Colonic mucosa (tissue), 4 donors: ENCODE measurements around the gene CSNK1D. TPM values are rescaled to one million over a fixed set of nuclear protein-coding genes. Genes with fewer than 3 reads are reported as not detected.

Experiments
- DNase-seq: peaks from one replicate; pipeline ENCODE4 v3.0.0-alpha.2; 2020
- H3K27ac ChIP-seq: fragments of 200-600 bp; one replicate; pipeline ENCODE4 v1.8.0; 2021
- H3K27me3 ChIP-seq: fragments of 200-600 bp; one replicate; pipeline ENCODE4 v1.8.0; 2021
- H3K36me3 ChIP-seq: fragments of 200-600 bp; one replicate; pipeline ENCODE4 v1.8.0; 2021
- H3K4me1 ChIP-seq: fragments of 200-600 bp; one replicate; pipeline ENCODE4 v1.8.0; 2021; ENCODE audit warnings: mild to moderate bottlenecking
- H3K4me3 ChIP-seq: fragments of 200-600 bp; one replicate; pipeline ENCODE4 v1.8.0; 2021
- H3K9ac ChIP-seq, 2 donors: one replicate each; pipeline ENCODE4 v1.7.0; 2013; ENCODE audit warnings: control low read depth in 2 of 2, low read depth in 2 of 2, low read length in 2 of 2
- H3K9me3 ChIP-seq: fragments of 200-600 bp; one replicate; pipeline ENCODE4 v1.8.0; 2021
- intact Hi-C: fragments of 100-400 bp; cut with DNase I; formaldehyde crosslinking; loops from one replicate; pipeline ENCODE4 v1.14.1; 2022
- total RNA-seq, 2 donors: library from RNA; stranded (reverse); fragmentation: NEBNext Ultra II Directional in 1 of 2; extraction: Animal tissue kit (Norgen Biotek cat#: 25700) in 1 of 2; gene quantifications; one replicate each; pipeline ENCODE4 v1.2.1, GENCODE V29; 2021
- TF ChIP-seq, protein P1 (sequence below): fragments of 200-600 bp; IDR thresholded peaks from one replicate; pipeline ENCODE4 v1.8.0; 2022; ENCODE audit warnings: antibody characterized with exemption, mild to moderate bottlenecking
- donor health status: healthy.
- donor health status: DM: no; HTN: no; CAD: no.
- donor health status: DM: no; HTN: no; CAD: no.

CSNK1D gene
- total RNA-seq, 2 donors from 2014 or later, result 136 to 138 TPM

DNA sequence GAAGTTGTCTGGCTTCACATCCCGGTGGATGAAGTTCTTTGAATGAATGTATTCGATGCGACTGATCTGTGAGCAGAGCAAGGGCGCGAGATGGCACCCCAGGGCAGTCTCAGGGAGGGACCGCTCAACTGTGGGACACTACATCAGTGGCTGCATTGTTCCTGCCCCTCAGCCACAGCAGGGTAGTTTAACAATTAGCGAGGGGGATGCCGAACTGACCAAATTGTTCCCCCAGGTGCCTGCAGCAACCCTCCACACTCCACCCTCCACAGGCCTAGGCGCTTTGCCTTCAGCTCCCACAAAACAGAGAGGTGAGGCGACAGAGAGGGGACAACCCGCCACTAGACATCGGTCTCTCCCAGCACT is 20.3 kb downstream of the CSNK1D start:
- intact Hi-C loops, result no loop called here

DNA sequence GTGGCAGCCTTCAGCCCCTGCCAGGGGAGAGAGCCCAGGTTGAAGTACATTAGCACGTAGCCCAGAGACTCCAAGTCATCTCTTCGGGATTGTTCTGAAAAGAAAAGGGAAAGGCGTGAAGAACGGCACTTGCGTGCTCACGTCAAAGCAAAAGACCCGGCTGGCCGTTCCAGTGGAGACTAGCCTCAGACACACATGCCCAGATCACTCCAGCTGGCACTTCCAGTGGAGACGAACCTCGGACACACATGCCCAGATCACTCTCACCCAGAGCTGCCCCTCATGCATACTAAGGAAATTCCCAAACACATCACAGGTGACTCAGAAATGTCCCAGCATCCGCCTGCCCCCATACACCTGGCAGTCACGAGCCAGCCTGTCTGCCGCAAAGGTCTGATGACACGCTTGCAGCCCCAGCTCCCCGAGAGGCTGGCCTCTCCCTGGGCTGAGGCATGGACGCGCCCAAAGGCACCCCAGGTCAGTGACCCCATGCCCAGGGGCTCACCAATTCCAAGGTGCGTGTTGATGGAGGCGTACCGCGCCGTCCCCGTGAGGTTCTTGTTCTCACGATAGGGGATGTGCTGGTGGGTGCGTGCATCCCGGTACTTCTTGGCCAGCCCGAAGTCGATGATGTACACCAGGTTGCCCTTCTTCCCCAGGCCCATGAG is 20.9 kb downstream of the CSNK1D start:
- Histone ChIP-seq H3K4me3 (no peak overlapping the region), H3K36me3 (peaks cover 52% of the 10 kb centered on the region), H3K9me3 (no peaks in the 10 kb centered on the region), H3K27ac (no peak overlapping the region), H3K9ac (no peak overlapping the region), H3K4me1 (no peaks in the 10 kb centered on the region), H3K27me3 (no peaks in the 10 kb centered on the region)
- intact Hi-C loops, result no loop called here
- no peak for DNase-seq
- TF ChIP-seq, protein P1, sequence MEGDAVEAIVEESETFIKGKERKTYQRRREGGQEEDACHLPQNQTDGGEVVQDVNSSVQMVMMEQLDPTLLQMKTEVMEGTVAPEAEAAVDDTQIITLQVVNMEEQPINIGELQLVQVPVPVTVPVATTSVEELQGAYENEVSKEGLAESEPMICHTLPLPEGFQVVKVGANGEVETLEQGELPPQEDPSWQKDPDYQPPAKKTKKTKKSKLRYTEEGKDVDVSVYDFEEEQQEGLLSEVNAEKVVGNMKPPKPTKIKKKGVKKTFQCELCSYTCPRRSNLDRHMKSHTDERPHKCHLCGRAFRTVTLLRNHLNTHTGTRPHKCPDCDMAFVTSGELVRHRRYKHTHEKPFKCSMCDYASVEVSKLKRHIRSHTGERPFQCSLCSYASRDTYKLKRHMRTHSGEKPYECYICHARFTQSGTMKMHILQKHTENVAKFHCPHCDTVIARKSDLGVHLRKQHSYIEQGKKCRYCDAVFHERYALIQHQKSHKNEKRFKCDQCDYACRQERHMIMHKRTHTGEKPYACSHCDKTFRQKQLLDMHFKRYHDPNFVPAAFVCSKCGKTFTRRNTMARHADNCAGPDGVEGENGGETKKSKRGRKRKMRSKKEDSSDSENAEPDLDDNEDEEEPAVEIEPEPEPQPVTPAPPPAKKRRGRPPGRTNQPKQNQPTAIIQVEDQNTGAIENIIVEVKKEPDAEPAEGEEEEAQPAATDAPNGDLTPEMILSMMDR, result no peak

More for the DNA sequence above, 20.3 kb downstream of the CSNK1D start:
- H3K4me3 ChIP-seq, result no peak overlapping the region
- DNase-seq, result no peak
- H3K27ac ChIP-seq, result no peak overlapping the region
- no peaks in the 10 kb centered on the region for H3K9me3 ChIP-seq
- no peaks in the 10 kb centered on the region for H3K27me3 ChIP-seq
- H3K4me1 ChIP-seq, result no peaks in the 10 kb centered on the region
- H3K9ac ChIP-seq, result no peak overlapping the region
- peaks cover 47% of the 10 kb centered on the region for H3K36me3 ChIP-seq
- TF ChIP-seq, protein P1, result no peak

DNA sequence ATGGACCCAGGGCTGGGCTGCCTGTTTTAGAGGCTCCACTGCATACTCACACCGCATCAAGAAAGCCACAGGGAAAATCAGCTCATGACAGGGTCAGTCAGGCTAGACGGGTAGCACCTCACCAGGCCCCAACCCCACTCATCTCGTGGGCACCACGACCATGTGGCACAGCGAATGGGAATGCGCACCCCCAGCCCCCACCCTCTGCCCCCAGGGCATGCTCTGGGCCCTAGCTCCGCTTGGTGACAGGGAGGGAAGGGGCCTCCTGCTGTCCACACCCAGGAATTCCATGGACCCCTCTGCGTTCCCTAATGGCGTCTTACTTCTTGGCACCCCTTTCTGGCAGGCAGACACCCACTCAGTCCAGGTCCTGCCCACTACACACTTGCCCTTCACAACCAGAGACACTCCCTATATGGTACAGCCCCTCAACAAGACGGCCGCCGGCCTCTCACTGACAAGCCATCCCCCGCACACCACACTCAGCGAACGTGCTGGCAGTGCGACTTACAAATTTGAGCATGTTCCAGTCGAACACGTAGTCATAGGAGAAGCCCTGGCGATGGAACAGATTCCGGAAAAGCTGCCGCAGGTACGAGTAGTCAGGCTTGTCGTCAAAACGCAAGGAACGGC is 22.5 kb downstream of the CSNK1D start:
- TF ChIP-seq, protein P1, result no peak

DNA sequence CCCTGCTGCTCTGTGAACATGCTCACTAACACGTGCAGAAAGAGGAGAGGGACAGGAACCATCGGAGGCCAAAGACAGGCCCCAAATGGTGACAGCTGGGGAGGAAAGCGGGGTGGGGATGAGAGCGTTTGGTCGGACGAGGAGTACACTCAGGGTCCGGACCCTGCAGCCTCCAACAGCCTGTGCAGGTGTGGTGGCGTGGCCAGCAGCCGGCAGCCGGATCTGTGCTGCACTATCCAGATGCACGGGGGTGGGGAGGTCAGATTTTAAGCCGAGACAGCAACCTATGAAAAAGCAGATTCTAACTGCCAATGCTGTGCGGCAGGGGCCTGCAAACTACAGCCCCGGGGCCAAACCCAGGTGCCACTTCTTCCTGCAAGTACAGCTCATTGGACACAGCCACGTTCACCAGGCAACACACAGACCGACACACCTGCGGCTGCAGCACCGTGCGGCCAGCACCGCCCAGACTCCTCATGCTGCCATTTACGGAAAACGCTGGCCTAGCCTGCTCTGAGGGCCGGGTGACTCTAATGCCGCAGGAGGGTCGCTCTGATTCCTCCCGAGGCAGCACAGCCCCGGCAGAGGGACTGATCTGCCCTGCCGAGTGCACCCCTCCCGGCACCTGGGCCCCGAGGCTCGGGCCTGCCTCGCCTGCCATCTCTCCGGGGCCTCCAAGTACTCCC is 23.5 kb downstream of the CSNK1D start:
- Histone ChIP-seq H3K36me3 (peaks cover 62% of the 10 kb centered on the region), H3K9ac (no peak overlapping the region), H3K4me1 (peaks cover 5% of the 10 kb centered on the region), H3K27ac (no peak overlapping the region), H3K4me3 (no peak overlapping the region), H3K27me3 (no peaks in the 10 kb centered on the region), H3K9me3 (no peaks in the 10 kb centered on the region)
- intact Hi-C loops, result no loop called here
- DNase-seq, result no peak
- TF ChIP-seq, protein P1, result no peak

More for the DNA sequence above, 22.5 kb downstream of the CSNK1D start:
- no peak for DNase-seq
- Histone ChIP-seq H3K9me3 (no peaks in the 10 kb centered on the region), H3K4me1 (peaks cover 5% of the 10 kb centered on the region), H3K27ac (no peak overlapping the region), H3K27me3 (no peaks in the 10 kb centered on the region), H3K4me3 (no peak overlapping the region), H3K9ac (no peak overlapping the region), H3K36me3 (peaks cover 59% of the 10 kb centered on the region)
- intact Hi-C loops, result no loop called here

DNA sequence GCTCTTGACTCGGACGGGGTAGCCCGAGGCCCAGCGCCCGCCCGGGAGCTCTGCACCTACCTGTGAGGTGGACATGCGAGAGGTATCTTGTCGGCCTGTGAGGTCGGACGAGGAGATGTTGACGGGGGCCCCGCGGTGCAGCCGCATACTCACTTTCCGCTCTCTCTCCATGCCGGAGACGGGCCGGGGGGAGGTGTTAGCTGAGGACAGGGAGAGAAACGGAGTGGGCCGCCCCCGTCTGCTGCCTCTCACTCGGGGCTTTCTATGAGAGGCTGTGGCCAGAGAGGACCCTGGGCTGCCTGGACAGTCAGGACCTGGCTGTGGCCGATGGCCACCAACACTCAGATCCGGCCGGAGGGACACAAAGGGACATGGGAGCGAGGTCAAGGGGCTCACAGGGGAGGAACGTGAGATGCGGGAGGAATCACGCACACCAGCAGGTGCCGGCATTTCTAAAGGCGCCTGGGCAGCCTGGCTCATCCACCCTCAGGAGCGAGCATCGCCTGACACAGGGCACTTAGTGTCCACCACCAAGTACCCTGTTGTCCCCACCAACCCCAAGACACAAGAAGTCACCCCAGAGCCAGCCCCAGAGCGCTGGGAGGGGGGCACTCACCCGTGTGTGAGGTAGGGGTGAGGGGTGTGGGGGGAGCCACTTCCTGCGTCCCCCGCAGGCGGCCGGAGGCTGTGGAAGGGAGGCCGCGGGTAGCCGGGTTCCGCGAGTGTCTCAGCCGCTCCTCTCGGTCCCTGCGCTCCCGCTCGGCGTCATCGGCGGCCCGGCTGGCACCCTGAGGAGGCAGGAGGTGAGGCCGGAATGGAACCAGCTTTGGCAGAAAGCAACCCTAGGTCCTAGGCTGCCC is 24.5 kb downstream of the CSNK1D start:
- H3K36me3 ChIP-seq, result peaks cover 65% of the 10 kb centered on the region
- no peak for DNase-seq
- no peak overlapping the region for H3K27ac ChIP-seq
- H3K4me1 ChIP-seq, result peaks cover 13% of the 10 kb centered on the region
- H3K27me3 ChIP-seq, result no peaks in the 10 kb centered on the region
- H3K9ac ChIP-seq, result no peak overlapping the region
- no peak overlapping the region for H3K4me3 ChIP-seq
- TF ChIP-seq, protein P1, result no peak
- no peaks in the 10 kb centered on the region for H3K9me3 ChIP-seq
- intact Hi-C loops, result no loop called here
